Measurements from ENCODE around the gene PTPN13. TPM values are rescaled to one million over a fixed set of nuclear protein-coding genes. Genes with fewer than 3 reads are reported as not detected.

Gene PTPN13
- total RNA-seq, 1 donor from 2014 or later: 55.7 TPM

- no peak for DNase-seq (ENCODE audit: extremely low spot score, unreplicated experiment)
- TF ChIP-seq, protein P1, sequence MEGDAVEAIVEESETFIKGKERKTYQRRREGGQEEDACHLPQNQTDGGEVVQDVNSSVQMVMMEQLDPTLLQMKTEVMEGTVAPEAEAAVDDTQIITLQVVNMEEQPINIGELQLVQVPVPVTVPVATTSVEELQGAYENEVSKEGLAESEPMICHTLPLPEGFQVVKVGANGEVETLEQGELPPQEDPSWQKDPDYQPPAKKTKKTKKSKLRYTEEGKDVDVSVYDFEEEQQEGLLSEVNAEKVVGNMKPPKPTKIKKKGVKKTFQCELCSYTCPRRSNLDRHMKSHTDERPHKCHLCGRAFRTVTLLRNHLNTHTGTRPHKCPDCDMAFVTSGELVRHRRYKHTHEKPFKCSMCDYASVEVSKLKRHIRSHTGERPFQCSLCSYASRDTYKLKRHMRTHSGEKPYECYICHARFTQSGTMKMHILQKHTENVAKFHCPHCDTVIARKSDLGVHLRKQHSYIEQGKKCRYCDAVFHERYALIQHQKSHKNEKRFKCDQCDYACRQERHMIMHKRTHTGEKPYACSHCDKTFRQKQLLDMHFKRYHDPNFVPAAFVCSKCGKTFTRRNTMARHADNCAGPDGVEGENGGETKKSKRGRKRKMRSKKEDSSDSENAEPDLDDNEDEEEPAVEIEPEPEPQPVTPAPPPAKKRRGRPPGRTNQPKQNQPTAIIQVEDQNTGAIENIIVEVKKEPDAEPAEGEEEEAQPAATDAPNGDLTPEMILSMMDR (IDR thresholded peaks at IDR 0.05): no peak
- Mint-ChIP-seq H3K4me3 (ENCODE audit: unreplicated experiment) (no peak overlapping the region), H3K27me3 (ENCODE audit: unreplicated experiment) (no peaks in the 10 kb centered on the region), H3K4me1 (ENCODE audit: unreplicated experiment) (peaks cover 21% of the 10 kb centered on the region), H3K27ac (ENCODE audit: unreplicated experiment) (no peak overlapping the region), H3K9me3 (ENCODE audit: unreplicated experiment) (no peaks in the 10 kb centered on the region), H3K36me3 (ENCODE audit: unreplicated experiment) (no peaks in the 10 kb centered on the region)
These were observed 32.9 kb upstream of the PTPN13 start for GRCh38 chr4:86561256-86561655.

DNA sequence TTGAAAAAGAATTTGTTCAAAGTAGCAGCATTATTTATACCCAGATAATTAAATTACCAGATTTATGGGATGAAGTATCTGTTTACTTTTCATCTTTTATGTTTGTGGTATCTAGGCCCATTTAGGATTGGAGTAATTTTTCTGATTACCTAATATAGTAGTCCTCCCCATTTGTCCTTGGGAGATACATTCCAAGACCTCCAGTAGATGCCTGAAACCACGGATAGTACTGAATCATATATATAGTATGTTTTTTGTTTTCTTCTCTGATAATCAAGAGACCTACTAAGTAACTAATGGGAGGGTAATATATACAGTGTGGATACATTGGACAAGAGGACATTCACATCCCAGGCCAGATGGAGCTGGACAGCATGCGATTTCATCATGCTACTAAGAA, 30.7 kb upstream of the PTPN13 start:
- TF ChIP-seq, protein P1 (IDR thresholded peaks at IDR 0.05): no peak
- H3K4me1 Mint-ChIP-seq (ENCODE audit: unreplicated experiment): peaks cover under 1% of the 10 kb centered on the region
- no peak for DNase-seq (ENCODE audit: extremely low spot score, unreplicated experiment)
- H3K36me3 Mint-ChIP-seq (ENCODE audit: unreplicated experiment): no peaks in the 10 kb centered on the region
- H3K27me3 Mint-ChIP-seq (ENCODE audit: unreplicated experiment): no peaks in the 10 kb centered on the region
- no peaks in the 10 kb centered on the region for H3K9me3 Mint-ChIP-seq (ENCODE audit: unreplicated experiment)
- H3K27ac Mint-ChIP-seq (ENCODE audit: unreplicated experiment): no peak overlapping the region
- no peak overlapping the region for H3K4me3 Mint-ChIP-seq (ENCODE audit: unreplicated experiment)

DNA sequence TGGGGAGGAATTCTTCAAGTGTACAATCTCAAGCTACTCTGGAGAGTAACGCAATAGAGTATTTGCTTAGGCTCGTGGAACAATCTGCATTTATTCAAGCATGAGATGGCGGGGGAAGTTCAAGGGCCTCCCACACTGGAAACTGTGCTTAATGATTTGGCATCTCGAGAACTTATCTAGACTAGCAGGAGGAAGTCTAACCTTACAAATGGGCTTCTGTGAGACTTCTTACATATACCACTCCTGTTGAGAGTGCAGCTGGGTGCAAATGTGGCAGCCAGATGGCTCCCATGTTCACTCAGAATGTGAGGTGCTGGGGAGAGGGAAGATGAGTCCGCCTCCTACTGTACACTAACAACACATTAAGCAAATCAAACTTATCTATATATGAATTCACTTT, 29.3 kb upstream of the PTPN13 start:
- no peaks in the 10 kb centered on the region for H3K36me3 Mint-ChIP-seq (ENCODE audit: unreplicated experiment)
- H3K27ac Mint-ChIP-seq (ENCODE audit: unreplicated experiment): no peak overlapping the region
- H3K4me3 Mint-ChIP-seq (ENCODE audit: unreplicated experiment): no peak overlapping the region
- H3K9me3 Mint-ChIP-seq (ENCODE audit: unreplicated experiment): no peaks in the 10 kb centered on the region
- no peaks in the 10 kb centered on the region for H3K27me3 Mint-ChIP-seq (ENCODE audit: unreplicated experiment)
- no peak for DNase-seq (ENCODE audit: extremely low spot score, unreplicated experiment)
- TF ChIP-seq, protein P1 (IDR thresholded peaks at IDR 0.05): no peak
- H3K4me1 Mint-ChIP-seq (ENCODE audit: unreplicated experiment): no peaks in the 10 kb centered on the region

GRCh38 chr4:86565651-86566050, 28.5 kb upstream of the PTPN13 start:
- Mint-ChIP-seq H3K4me1 (ENCODE audit: unreplicated experiment) (no peaks in the 10 kb centered on the region), H3K27me3 (ENCODE audit: unreplicated experiment) (no peaks in the 10 kb centered on the region), H3K9me3 (ENCODE audit: unreplicated experiment) (no peaks in the 10 kb centered on the region)

DNA sequence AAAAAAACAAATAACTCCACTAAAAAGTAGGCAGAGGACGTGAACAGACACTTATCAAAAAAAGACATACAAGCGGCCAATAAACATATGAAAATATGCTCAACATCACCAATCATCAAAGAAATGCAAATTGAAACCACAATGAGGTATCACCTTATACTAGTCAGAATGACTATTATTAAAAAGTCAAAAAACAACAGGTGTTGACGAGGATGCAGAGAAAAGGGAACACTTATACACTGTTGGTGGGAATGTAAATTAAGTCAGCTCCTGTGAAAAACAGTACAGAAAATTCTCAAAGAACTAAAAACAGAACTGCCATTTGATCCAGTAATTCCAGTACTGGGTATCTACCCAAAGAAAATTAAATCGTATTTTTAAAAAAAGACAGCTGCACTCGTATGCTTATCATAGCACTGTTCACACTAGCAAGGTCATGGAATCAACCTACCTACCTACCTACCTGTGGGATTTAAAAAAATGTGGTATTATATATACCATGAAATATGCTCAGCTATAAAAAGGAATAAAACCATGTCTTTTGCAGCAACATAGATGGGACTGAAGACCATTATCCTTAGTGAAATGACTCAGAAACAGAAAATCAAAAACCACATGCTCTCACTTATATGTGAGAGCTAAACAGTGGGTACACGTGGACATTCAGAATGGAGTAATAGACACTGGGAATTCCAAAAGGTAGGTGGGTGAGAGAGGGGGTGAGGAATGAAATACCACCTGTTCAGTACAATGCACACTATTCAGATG, 24.8 kb upstream of the PTPN13 start:
- no peaks in the 10 kb centered on the region for H3K36me3 Mint-ChIP-seq (ENCODE audit: unreplicated experiment)
- H3K9me3 Mint-ChIP-seq (ENCODE audit: unreplicated experiment): no peaks in the 10 kb centered on the region
- H3K4me1 Mint-ChIP-seq (ENCODE audit: unreplicated experiment): no peaks in the 10 kb centered on the region
- no peak for DNase-seq (ENCODE audit: extremely low spot score, unreplicated experiment)
- H3K27ac Mint-ChIP-seq (ENCODE audit: unreplicated experiment): no peak overlapping the region
- H3K4me3 Mint-ChIP-seq (ENCODE audit: unreplicated experiment): no peak overlapping the region
- H3K27me3 Mint-ChIP-seq (ENCODE audit: unreplicated experiment): no peaks in the 10 kb centered on the region
- TF ChIP-seq, protein P1 (IDR thresholded peaks at IDR 0.05): no peak

More at GRCh38 chr4:86565651-86566050, 28.5 kb upstream of the PTPN13 start:
- no peak for DNase-seq (ENCODE audit: extremely low spot score, unreplicated experiment)
- H3K36me3 Mint-ChIP-seq (ENCODE audit: unreplicated experiment): no peaks in the 10 kb centered on the region
- H3K4me3 Mint-ChIP-seq (ENCODE audit: unreplicated experiment): no peak overlapping the region
- TF ChIP-seq, protein P1 (IDR thresholded peaks at IDR 0.05): no peak
- H3K27ac Mint-ChIP-seq (ENCODE audit: unreplicated experiment): no peak overlapping the region

Data from osteocyte (in vitro differentiated cells).